T47D (cell line): Measurements from ENCODE around the gene WDR54.
A peak's percentile ranks its signal among the peaks of the same experiment; 100 is the strongest.

Experiments used
- DNase-seq, 2 experiments: peaks; one replicate each; pipeline versions ENCODE4 v3.0.0 to v3.0.0-alpha.2; 2011 to 2012; ENCODE audit warnings: low read depth in 1 of 2, low spot score in 1 of 2
- JUND ChIP-seq: IDR thresholded peaks from 2 replicates; pipeline ENCODE4 v1.6.1; 2012; ENCODE audit warnings: low read depth
- in situ Hi-C: cut with HindIII; loops from 2 replicates; pipeline ENCODE4 v1.10.0; 2016; ENCODE audit warnings: low sequenced_read_pairs, low pct_unique_long_range_greater_than_20kb

WDR54 gene

DNA sequence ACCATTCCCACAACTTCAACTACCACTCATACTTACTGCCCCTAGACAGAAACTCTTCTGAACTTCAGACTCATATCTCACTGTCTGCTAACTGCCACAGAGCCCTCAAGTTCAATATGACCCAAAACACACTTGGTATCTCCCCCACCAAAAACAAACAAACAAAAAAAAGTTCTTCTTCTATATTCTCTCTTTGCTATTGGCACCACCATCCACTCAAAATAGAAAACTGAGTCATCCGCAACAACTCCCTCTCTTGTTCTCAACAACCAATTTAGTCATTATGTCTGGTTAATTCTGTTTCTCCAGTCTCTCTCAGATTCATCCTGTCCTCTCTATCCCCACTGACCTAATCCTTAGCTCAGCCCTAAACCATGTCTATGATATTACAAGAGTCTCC lies 34.2 kb upstream of the WDR54 start:
- DNase-seq, result no peak
- no peak for TF ChIP-seq JUND
- in situ Hi-C loops, result no loop called here

DNA sequence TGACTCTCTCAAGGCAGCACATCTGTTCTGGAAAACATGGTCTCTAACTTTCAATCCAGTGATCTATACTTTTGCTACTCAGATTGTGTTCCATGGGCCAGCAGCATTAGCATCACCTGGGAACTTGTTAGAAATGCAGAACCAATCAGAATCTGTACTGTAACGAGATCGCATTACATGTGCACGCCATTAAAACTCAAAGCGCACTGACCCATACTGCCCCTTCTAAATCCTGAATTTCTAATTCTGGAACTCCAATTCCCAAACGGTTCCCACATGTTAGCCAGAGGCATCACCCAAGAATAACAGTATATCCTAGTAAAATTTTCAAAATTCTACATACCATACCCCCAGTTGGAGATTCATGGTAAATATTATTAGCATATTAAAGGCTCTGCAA lies 30.9 kb upstream of the WDR54 start:
- no peak for TF ChIP-seq JUND
- DNase-seq, result no peak
- in situ Hi-C loops, result no loop called here

DNA sequence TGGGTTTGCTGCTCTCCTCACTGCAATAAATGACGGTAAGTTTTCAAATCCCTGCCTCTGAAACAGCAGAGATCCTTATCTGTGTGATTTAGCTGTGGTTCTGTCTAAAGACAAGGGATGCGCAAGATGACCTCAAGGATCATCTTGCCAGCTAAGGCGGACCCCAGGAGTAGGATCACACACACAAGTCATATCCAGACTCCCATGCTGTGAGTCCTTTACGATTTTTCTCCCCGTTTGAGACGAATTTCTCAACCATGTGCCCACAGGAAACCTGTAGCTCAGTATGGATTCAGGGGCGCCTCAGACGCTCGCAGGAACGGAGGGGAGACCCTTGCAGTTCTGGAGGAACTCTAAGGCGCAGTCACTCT lies 30.3 kb upstream of the WDR54 start:
- TF ChIP-seq JUND, result no peak
- no peak for DNase-seq
- in situ Hi-C loops, result no loop called here

DNA sequence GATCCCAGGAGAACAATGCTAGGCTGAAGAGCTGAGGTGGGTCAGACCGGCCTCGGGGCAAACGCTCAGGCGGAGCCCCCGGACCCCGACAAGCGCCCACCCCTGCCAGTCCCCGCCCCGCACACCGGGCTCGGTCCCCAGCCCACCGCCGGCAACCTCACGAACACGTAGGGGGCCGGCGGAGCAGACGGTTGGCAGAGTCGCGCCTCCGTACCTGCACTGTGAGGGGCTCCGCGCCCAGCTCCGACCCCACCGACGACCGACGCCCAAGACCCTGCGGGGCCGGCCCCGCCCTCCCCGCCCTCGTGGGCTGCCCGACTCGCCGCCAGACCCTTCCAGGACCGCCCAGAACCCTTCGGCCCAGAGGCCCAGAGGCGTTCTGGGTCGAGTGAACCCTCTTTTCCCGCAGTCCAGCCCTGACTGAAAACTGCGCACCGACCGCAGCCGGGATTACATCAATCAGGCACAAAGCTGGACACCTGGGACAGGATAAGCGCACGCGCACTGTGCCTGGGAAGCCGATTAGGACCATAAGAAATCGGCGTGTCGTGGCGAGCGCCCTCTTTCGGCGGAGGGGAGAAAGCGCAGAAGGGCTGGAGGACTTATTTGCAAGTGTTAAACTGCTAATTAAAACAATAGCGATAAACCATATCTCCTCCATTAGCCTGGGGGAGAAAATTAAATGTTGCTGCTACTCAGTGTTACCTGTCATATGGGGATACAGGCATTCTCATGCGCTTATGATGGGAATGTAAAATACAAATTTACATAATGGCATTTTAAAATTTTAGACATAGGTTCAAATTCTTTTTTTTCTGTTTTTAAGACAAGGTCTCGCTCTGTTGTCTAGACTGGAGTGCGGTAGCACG lies 29.7 kb upstream of the WDR54 start:
- no peak for TF ChIP-seq JUND
- peak; percentile 83 to 91 for DNase-seq
- in situ Hi-C loops, result no loop called here

DNA sequence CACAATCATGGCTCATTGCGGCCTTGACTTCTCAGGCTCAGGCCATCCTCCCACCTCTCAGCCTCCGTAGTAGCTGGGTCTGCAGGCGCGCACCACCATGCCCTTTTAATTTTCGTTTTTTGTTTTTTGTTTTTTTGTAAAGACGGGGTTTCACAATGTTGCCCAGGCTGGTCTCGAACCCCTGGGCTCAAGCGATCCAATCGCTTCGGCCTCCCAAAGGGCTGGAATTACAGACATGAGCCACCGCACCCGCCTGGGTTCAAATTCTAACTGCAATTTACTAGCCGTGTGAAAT lies 29.1 kb upstream of the WDR54 start:
- TF ChIP-seq JUND, result no peak
- in situ Hi-C loops, result no loop called here
- DNase-seq, result peak in 1 of 2 experiments; percentile 33

DNA sequence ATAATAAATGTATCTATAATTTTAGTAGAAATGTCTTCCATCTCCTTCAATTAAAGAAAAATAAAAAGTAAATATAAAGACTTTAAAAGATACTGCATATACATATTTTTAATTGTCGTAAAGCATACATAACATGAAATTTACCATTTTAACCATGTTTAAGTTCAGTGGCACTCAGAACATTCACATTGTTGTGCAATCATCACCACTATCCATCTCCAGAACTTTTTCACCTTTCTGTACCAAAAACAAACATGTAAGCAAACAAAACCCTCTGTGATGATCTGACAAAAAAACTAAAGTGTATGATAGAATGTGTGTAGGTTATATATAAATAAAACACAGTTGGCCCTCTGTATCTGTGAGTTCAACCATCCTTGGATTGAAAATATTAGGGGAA lies 28.0 kb upstream of the WDR54 start:
- no peak for DNase-seq
- in situ Hi-C loops, result no loop called here
- no peak for TF ChIP-seq JUND

DNA sequence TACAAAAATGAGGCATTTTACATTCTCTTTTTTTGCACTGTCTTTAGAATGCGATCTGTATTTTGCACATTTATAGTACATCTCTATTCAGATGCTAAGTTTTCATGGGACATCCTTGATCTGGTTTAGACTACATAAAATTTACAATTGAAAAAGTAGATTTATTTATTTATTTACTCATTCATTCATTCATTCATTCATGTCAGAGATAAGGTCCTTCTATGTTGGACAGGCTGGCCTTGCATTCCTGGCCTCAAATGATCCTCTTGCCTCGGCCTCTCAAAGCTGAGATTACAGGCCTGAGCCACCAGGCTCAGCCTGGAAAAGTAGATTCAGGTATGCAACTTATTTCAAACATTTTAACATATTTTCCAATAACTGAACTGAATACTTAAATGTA lies 25.4 kb upstream of the WDR54 start:
- no peak for TF ChIP-seq JUND
- no peak for DNase-seq
- in situ Hi-C loops, result no loop called here

DNA sequence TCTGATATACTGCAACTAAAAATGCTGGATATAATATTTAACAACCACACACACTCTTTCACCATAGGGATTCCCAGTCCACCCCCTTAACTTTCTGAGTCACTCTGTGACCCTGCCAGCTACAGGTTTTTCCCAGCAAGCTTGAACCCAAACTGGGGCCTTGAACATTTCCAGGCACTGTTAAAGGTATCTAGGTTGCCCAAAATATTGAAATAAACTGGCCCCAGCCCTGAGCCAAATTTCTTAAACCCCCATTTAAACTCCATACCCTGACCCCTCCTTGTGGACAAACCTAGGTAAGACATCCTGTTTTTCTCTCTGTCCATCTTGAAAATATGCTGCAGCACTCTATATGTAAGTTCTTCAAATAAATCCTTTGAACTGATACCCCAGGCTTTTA lies 21.7 kb upstream of the WDR54 start:
- in situ Hi-C loops, result no loop called here
- peak in 1 of 2 experiments; percentile 50 for DNase-seq
- TF ChIP-seq JUND, result no peak

DNA sequence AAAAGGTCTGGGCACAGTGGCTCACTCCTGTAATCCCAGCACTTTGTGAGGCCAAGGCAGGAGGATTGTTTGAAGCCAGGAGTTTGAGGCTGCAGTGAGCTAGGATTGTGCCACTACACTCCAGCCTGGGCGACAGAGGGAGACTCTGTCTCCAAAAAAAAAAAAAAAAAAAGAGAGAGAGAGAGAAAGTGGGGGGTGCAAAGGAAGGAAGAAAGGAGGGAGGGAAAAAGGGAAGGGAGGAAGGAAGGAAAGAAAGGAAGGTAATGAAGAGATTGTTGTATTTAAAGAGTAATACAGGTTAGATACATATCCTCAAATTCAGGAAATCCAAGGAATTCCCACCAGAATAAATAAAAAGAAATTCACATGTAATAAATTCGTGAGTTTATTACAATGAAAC lies 19.6 kb upstream of the WDR54 start:
- DNase-seq, result no peak
- in situ Hi-C loops, result no loop called here
- TF ChIP-seq JUND, result no peak

DNA sequence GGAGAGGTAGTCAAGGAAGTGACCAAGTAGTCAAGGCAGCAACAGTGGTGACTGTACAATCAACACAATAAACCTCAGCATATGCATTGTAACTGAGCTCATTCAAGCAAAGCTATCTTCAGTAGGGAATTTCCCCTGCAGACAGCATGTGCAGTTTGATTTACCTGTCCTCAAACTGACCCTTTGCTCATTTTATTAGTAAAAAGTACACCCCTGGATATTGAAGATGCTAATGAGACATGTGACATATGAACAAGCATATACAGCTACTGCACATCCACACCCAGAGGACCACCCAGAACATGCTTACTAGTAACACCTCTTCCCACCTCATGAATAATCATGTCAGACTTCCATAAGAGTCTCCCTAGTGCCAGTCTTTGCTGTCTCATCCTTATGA lies 15.5 kb upstream of the WDR54 start:
- TF ChIP-seq JUND, result no peak
- DNase-seq, result no peak

DNA sequence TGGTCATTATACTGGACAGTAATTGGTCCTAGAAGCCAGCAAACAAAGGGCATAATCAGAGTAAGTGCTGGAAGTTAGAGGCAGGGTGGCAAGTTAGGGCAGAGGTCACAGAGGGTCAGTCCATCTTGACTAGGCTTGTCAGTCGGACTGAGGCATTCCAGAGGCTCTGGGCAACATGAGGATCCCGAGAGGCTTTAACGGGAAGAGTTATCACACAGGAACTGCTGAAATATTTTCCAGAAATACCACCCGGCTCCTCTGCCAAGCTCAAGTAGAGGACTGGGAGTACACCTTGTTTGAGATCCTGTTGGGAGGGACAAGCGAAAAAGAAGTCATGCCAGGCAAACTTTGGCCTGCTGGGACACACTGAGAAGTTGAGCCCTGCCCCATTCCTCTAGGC lies 13.8 kb upstream of the WDR54 start:
- in situ Hi-C loops, result no loop called here
- DNase-seq, result no peak
- no peak for TF ChIP-seq JUND

More for the DNA sequence above, 15.5 kb upstream of the WDR54 start:
- in situ Hi-C loops, result no loop called here

DNA sequence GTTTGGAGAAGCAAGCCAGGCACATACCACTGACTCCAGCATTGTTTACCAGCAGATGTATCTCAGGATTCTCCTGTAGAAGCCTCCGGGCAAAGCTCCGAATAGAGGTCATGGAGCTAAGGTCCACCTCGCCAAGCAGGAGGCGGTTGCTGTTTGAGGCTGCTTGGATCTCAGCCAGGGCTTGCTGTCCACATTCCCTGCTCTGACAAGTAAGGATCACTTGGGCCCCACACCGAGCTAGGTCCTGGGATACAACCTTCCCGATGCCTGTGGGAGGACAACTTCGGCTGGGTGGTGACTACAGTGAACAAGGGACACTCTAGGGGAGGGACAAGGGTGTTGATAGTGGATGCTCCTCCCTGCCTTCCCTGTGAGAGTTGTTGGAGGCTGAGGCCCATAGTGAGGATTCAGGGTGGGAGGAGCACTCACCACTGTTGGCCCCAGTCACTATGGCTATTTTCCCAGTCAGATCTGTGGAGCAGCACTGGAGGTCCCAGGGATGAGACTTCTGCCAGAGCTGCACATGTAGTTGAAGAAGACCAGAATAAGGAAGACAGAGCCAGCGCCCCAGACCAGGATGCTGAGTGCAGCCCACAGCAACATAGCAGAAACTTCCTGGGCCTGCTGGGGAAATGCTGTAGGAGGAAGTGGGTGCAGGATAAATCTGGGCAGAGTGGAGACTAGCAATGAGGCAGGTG lies 8.4 kb upstream of the WDR54 start:
- DNase-seq, result peak; percentile 56 to 64
- TF ChIP-seq JUND, result no peak
- in situ Hi-C loops, result no loop called here

DNA sequence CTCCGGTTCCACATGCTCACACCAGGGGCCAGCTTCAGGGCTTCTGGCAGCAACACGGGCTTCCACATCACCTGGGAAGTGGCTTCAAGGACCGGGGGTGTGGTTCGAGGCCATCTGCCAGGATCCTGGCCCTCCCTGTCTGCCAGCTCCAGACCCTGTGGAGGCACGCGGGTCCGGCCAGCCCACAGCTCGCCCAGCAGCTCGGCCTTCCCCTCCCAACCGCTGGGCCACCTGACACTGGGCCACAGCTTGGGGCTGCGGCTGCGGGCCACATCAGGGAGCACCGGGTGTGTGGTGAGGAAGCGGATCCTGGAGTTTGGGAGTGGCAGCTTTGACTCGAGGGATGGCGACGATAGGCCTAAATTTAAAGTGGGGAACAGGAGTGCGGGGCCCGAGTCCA lies 7.1 kb upstream of the WDR54 start:
- in situ Hi-C loops, result no loop called here
- no peak for TF ChIP-seq JUND
- no peak for DNase-seq
